ENCODE results near the gene EMX1. TPM values are rescaled to one million over a fixed set of nuclear protein-coding genes. Genes with fewer than 3 reads are reported as not detected.
"Not testable (repeated sequence)": the region's sequence is repeated elsewhere in the genome, so short reads cannot be mapped to it uniquely, and the experiment has no call there.

The EMX1 gene
- total RNA-seq, 1 donor from 2014 or later = 2.6 TPM

DNA sequence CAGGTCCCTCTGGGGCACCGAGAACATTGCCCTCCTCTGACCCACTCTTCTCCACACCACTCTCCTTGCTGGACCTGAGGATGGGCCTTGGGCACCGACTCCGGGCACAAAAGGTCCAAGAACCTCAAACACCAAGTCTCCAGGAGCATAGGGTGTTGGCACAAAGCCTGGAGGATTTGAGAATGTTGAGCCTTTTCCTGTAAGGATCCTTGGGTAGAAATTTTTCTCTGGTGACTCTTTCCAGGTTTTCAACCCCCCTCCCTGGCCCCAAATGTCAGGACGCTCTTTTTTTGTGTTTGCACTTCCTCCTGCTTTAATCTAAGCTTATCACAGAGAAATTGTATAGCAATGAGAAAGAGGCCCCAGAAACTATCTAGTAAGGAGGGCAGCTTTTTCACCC, 20.9 kb upstream of the EMX1 start:
- peaks cover 6% of the 10 kb centered on the region for H3K27me3 ChIP-seq (ENCODE audit: control insufficient read depth, insufficient read depth, low read length)
- no peaks in the 10 kb centered on the region for H3K36me3 ChIP-seq (ENCODE audit: control insufficient read depth, insufficient read depth, low read length)
- no peak overlapping the region for H3K4me3 ChIP-seq (ENCODE audit: low read depth, low read length)
- TF ChIP-seq, protein P1, sequence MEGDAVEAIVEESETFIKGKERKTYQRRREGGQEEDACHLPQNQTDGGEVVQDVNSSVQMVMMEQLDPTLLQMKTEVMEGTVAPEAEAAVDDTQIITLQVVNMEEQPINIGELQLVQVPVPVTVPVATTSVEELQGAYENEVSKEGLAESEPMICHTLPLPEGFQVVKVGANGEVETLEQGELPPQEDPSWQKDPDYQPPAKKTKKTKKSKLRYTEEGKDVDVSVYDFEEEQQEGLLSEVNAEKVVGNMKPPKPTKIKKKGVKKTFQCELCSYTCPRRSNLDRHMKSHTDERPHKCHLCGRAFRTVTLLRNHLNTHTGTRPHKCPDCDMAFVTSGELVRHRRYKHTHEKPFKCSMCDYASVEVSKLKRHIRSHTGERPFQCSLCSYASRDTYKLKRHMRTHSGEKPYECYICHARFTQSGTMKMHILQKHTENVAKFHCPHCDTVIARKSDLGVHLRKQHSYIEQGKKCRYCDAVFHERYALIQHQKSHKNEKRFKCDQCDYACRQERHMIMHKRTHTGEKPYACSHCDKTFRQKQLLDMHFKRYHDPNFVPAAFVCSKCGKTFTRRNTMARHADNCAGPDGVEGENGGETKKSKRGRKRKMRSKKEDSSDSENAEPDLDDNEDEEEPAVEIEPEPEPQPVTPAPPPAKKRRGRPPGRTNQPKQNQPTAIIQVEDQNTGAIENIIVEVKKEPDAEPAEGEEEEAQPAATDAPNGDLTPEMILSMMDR (IDR thresholded peaks at IDR 0.05; ENCODE audit: insufficient read depth, low read length, poor library complexity, severe bottlenecking) = no peak
- DNase-seq (ENCODE audit: low read depth) = no peak

DNA sequence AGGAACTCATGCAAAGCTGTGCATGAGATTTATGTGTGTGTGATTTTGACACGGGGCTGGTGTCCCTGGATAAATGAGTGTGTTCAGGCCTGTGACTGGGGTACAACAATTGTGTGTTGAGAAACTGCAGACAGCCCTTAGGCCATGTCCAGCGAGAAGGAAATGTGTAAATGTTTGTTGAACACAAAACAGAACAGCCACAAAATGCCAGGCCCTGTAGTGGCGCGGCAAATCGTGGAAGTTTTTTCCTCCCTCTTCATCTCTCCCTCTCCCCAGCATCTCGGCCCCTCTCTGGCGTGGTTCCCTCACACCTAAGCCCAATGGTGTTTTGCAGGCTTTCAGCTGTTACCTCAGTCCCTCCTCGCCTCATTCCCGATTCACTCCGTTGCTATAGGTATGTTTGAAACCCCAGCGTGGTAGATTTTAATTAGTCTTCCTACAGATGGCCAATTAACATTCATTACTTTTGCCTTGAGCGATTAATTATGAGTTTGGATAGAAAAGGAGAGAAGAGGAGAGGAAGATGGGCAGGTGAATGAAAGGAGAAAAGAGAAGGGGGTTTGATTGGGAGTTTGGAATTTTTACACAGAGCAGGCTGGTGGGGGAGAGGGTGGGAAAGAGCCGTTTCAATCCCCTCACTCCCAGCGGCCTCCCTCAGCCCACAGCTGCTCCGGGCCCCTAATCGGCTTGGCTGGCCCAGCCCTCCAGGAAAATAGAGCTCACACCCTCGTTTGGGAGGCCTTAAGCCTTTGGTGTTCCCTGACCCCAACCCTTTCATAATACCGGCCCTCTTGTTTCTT, 19.3 kb upstream of the EMX1 start:
- no peak for DNase-seq (ENCODE audit: low read depth)
- TF ChIP-seq, protein P1 (IDR thresholded peaks at IDR 0.05; ENCODE audit: insufficient read depth, low read length, poor library complexity, severe bottlenecking) = no peak
- Histone ChIP-seq H3K36me3 (ENCODE audit: control insufficient read depth, insufficient read depth, low read length) (no peaks in the 10 kb centered on the region), H3K4me3 (ENCODE audit: low read depth, low read length) (no peak overlapping the region), H3K27me3 (ENCODE audit: control insufficient read depth, insufficient read depth, low read length) (peaks cover 10% of the 10 kb centered on the region)

DNA sequence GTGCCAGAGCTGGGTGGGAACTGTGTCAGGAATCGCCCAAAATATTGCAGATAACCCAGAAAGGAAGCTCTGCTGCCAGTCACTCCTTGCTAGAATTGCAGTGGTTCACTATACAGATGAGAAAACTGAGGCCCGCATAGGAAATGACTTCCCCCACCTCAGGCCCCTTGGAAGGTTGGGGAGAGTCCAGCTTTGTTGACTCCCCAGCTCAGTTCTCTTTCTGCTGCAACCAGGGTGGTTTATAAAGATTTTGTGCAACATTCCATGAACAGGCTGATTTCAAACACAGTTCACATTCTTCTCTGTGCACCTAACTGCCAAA, 18.8 kb upstream of the EMX1 start:
- H3K27me3 ChIP-seq (ENCODE audit: control insufficient read depth, insufficient read depth, low read length) = peaks cover 11% of the 10 kb centered on the region
- no peak overlapping the region for H3K4me3 ChIP-seq (ENCODE audit: low read depth, low read length)
- no peaks in the 10 kb centered on the region for H3K36me3 ChIP-seq (ENCODE audit: control insufficient read depth, insufficient read depth, low read length)
- DNase-seq (ENCODE audit: low read depth) = no peak
- TF ChIP-seq, protein P1 (IDR thresholded peaks at IDR 0.05; ENCODE audit: insufficient read depth, low read length, poor library complexity, severe bottlenecking) = no peak

DNA sequence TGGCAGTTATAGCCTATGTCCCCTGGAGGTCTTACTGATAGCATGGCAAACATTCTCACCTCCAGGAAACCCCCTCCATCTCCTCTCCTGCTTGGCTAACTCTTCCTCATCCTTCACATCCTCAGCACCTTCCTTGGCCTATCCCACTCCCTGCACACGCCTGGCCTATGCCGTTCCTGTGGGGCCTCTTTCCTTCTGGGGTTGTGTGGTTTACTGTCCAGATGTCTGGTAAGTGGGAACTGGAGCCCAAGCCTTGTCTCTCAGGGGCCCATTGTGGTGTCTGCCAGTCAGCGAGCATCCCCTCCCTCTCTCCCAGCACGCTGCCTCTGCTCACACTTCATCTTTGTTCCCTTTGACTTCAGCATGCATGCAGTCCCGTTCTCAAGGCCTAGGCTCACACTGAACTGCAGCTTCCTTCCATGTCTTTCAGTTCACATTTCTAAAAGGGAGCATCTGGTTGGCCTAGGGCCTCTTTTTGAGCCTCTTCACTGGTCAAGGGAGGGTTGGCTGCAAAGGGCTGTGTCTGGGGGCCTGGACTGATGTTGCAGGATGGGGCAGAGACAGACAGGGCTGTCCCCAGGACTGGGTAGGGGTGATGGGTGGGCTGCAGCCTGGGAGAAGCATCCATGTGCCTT, 17.0 kb upstream of the EMX1 start:
- DNase-seq (ENCODE audit: low read depth) = no peak
- TF ChIP-seq, protein P1 (IDR thresholded peaks at IDR 0.05; ENCODE audit: insufficient read depth, low read length, poor library complexity, severe bottlenecking) = no peak
- Histone ChIP-seq H3K36me3 (ENCODE audit: control insufficient read depth, insufficient read depth, low read length) (no peaks in the 10 kb centered on the region), H3K27me3 (ENCODE audit: control insufficient read depth, insufficient read depth, low read length) (peaks cover 9% of the 10 kb centered on the region), H3K4me3 (ENCODE audit: low read depth, low read length) (no peak overlapping the region)

DNA sequence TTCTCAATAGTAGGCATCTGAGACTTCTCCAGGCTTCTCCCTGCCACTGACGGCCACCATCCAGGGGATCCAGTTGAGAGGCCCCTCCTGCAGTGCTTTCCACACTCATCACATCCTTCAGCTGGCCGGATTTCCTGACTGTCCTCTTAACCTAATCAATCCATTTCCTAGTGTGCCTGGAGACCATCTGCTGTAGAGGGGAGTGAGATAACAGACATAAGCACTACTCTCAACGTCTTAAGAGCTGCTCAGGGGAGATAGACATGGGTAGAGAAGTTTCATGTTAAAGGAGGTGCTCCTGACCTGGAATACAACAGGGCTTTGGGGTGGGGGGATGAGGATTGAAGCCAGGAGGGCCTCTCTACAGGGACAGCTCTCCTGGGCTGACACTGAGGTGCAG, 15.9 kb upstream of the EMX1 start:
- Histone ChIP-seq H3K4me3 (ENCODE audit: low read depth, low read length) (no peak overlapping the region), H3K36me3 (ENCODE audit: control insufficient read depth, insufficient read depth, low read length) (no peaks in the 10 kb centered on the region), H3K27me3 (ENCODE audit: control insufficient read depth, insufficient read depth, low read length) (peaks cover 9% of the 10 kb centered on the region)
- TF ChIP-seq, protein P1 (IDR thresholded peaks at IDR 0.05; ENCODE audit: insufficient read depth, low read length, poor library complexity, severe bottlenecking) = no peak
- DNase-seq (ENCODE audit: low read depth) = no peak

DNA sequence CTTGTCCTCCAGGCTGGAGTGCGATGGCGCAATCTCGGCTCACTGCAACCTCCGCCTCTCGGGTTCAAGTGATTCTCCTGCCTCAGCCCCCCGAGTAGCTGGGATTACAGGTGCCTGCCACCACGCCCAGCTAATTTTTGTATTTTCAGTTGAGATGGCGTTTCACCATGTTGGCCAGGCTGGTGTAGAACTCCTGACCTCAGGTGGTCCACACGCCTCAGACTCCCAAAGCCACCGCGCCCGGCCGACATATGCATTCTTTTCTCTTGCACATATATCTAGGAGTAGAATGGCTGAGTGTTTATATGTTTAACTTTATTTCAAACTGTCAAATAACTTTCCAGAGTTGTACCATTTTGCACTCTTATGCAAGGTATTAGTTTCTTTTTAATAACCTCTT, 9.9 kb upstream of the EMX1 start:
- H3K36me3 ChIP-seq (ENCODE audit: control insufficient read depth, insufficient read depth, low read length); H3K27me3 ChIP-seq (ENCODE audit: control insufficient read depth, insufficient read depth, low read length); DNase-seq (ENCODE audit: low read depth); H3K4me3 ChIP-seq (ENCODE audit: low read depth, low read length): not testable (repeated sequence)
